Prostate gland (tissue), 2 donors: ENCODE results near the gene WDFY2.

ENCODE experiments used
- CTCF ChIP-seq, 4 experiments: fragments of 200-600 bp in 2 of 4; fragments of 450-650 bp in 2 of 4; sonication (generic) in 2 of 4; IDR thresholded peaks; 1 replicate in 3 of 4; 2 replicates in 1 of 4; pipeline ENCODE4 v1.5.1; 2016 to 2019; ENCODE audit warnings: antibody characterized with exemption in 4 of 4, mild to moderate bottlenecking in 2 of 4, moderate library complexity in 2 of 4
- POLR2A ChIP-seq: fragments of 450-650 bp; IDR thresholded peaks from one replicate; pipeline ENCODE4 v1.6.1; 2016; ENCODE audit warnings: antibody characterized with exemption, mild to moderate bottlenecking

- no peak for TF ChIP-seq POLR2A
- TF ChIP-seq CTCF (IDR thresholded peaks at IDR 0.05), result no peak
These were observed 46.0 kb downstream of the WDFY2 start for GRCh38 chr13:51630288-51630615.
